B cell (primary cell): ENCODE data around the gene P3R3URF.

ENCODE experiments used
- EZH2 ChIP-seq: IDR thresholded peaks from 2 replicates; pipeline ENCODE4 v1.6.1; 2012; ENCODE audit warnings: borderline replicate concordance, low read depth, mild to moderate bottlenecking, moderate library complexity, low read length; ENCODE audit not compliant: insufficient read depth, poor library complexity, severe bottlenecking
- TF ChIP-seq, protein P1 (sequence below): fragments of 200-600 bp; IDR thresholded peaks from one replicate; pipeline ENCODE4 v1.8.0; 2022; ENCODE audit warnings: antibody characterized with exemption, mild to moderate bottlenecking

DNA sequence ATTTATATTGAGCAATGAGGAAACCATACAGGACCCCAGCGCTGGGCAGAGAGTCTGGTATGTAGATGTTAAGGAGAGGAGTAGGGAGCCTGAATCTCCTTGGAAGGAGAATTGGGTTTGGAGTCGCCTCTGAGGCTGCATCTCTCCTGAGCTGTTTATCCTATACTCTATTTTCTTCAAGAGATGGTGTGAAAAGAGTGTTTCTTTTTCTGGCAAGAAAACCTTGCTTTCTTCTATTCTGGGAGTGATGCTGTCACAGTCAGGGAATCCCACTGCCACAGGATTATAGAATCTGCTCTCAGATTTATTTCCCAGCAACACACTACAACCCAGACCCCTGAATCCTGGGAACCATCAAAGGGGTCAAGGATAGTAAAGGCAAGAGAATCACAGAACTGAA is 30.1 kb upstream of the P3R3URF start:
- TF ChIP-seq, protein P1, sequence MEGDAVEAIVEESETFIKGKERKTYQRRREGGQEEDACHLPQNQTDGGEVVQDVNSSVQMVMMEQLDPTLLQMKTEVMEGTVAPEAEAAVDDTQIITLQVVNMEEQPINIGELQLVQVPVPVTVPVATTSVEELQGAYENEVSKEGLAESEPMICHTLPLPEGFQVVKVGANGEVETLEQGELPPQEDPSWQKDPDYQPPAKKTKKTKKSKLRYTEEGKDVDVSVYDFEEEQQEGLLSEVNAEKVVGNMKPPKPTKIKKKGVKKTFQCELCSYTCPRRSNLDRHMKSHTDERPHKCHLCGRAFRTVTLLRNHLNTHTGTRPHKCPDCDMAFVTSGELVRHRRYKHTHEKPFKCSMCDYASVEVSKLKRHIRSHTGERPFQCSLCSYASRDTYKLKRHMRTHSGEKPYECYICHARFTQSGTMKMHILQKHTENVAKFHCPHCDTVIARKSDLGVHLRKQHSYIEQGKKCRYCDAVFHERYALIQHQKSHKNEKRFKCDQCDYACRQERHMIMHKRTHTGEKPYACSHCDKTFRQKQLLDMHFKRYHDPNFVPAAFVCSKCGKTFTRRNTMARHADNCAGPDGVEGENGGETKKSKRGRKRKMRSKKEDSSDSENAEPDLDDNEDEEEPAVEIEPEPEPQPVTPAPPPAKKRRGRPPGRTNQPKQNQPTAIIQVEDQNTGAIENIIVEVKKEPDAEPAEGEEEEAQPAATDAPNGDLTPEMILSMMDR = no peak
- no peak for TF ChIP-seq EZH2
